ENCODE measurements around the gene OR5V1.
"Not testable (repeated sequence)": the region's sequence is repeated elsewhere in the genome, so short reads cannot be mapped to it uniquely, and the experiment has no call there.

The OR5V1 gene

GRCh38 chr6:29375191-29375590 is 6.5 kb upstream of the OR5V1 start, which contains the start of gene OR12D3:
TSS of gene OR12D3 (minus strand) at chr6:29375291. CDS start at chr6:29375287, 4 bp downstream.
- no peak for TF ChIP-seq CTCF (conservative IDR thresholded peaks at IDR 0.05; ENCODE audit: low read length)
- no peak within 1 kb of the TSS for H3K4me3 ChIP-seq (ENCODE audit: low read length)
- DNase-seq (ENCODE audit: low read depth): no peak

DNA sequence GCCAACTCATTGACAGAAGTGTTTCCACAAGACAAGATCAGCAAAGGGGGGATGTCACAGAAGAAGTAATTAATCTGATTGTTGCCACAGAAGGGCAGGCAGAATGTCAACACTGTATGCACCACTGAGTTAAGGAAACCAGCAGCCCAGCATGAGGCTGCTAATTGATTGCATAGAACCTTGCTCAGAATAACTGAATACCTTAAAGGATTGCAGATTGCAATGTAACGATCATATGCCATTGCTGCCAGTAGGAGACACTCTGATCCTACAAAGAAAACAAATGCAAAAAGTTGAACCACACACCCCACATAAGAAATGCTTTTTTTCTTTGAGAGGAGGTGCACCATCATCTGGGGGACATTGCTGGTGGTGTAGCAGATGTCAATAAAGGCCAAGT is 13.1 kb downstream of the OR5V1 start:
- TF ChIP-seq CTCF (conservative IDR thresholded peaks at IDR 0.05; ENCODE audit: low read length): no peak
- no peak for DNase-seq (ENCODE audit: low read depth)
- no peak overlapping the region for H3K4me3 ChIP-seq (ENCODE audit: low read length)

- TF ChIP-seq CTCF (conservative IDR thresholded peaks at IDR 0.05; ENCODE audit: low read length): no peak
- no peak overlapping the region for H3K4me3 ChIP-seq (ENCODE audit: low read length)
- DNase-seq (ENCODE audit: low read depth): no peak
Measured at GRCh38 chr6:29354980-29355379, 13.7 kb downstream of the OR5V1 start.

- H3K4me3 ChIP-seq (ENCODE audit: low read length); DNase-seq (ENCODE audit: low read depth): not testable (repeated sequence)
Measured at GRCh38 chr6:29349348-29349747, 19.3 kb downstream of the OR5V1 start.

DNA sequence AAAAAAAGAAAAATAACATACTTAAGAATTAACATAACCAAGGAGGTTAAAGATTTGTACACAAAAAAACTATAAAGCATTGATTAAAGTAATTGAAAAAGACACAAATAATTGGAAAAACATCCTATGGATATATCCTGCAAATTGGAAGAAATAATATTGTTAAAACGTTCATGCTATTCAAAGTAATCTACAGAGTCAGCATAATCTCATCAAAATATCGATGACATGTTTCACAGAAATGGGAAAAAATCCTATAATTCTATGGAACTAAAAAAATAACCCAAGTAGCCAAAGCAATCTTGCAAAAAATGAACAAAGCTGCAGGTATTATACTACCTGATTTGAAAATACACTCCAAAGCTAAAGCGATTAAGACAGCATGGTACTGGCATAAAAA is 23.3 kb downstream of the OR5V1 start:
- DNase-seq (ENCODE audit: low read depth): no peak
- H3K4me3 ChIP-seq (ENCODE audit: low read length): no peak overlapping the region
- no peak for TF ChIP-seq CTCF (conservative IDR thresholded peaks at IDR 0.05; ENCODE audit: low read length)

GRCh38 chr6:29336269-29336668 is 32.4 kb downstream of the OR5V1 start:
- no peak overlapping the region for H3K4me3 ChIP-seq (ENCODE audit: low read length)
- no peak for TF ChIP-seq CTCF (conservative IDR thresholded peaks at IDR 0.05; ENCODE audit: low read length)
- DNase-seq (ENCODE audit: low read depth): no peak

GRCh38 chr6:29332676-29333075 is 36.0 kb downstream of the OR5V1 start:
- no peak for TF ChIP-seq CTCF (conservative IDR thresholded peaks at IDR 0.05; ENCODE audit: low read length)

GRCh38 chr6:29325777-29326176 is 42.9 kb downstream of the OR5V1 start:
- DNase-seq (ENCODE audit: low read depth): no peak
- no peak overlapping the region for H3K4me3 ChIP-seq (ENCODE audit: low read length)
- TF ChIP-seq CTCF (conservative IDR thresholded peaks at IDR 0.05; ENCODE audit: low read length): no peak

More at GRCh38 chr6:29332676-29333075, 36.0 kb downstream of the OR5V1 start:
- no peak overlapping the region for H3K4me3 ChIP-seq (ENCODE audit: low read length)
- no peak for DNase-seq (ENCODE audit: low read depth)

DNA sequence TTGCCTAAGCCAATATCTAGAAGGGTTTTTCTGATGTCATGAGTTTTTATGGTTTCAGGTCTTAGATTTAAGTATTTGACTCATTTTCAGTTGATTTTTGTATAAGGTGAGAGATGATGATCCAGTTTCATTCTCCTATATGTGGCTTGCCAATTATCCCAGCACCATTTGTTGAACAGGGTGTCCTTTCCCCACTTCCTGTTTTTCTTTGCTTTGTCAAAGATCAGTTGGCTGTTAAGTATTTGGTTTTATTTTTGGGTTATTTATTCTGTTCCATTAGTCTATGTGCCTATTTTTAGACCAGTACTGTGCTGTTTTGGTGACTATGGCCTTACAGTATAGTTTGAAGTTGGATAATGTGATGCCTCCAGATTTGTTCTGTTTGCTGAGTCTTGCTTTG is 45.3 kb downstream of the OR5V1 start:
- DNase-seq (ENCODE audit: low read depth); H3K4me3 ChIP-seq (ENCODE audit: low read length): not testable (repeated sequence)
